ENCODE results near the gene HOXA13. TPM values are rescaled to one million over a fixed set of nuclear protein-coding genes. Genes with fewer than 3 reads are reported as not detected.

HOXA13 gene
- polyA plus RNA-seq, 1 experiment, result 4.6 TPM

- Histone ChIP-seq H3K27me3 (ENCODE audit: control insufficient read depth, insufficient read depth, low read length) (no peaks in the 10 kb centered on the region), H3K4me3 (ENCODE audit: low read depth, low read length) (peak overlapping the region; percentile 72), H3K36me3 (ENCODE audit: control insufficient read depth, insufficient read depth, low read length) (peaks cover 15% of the 10 kb centered on the region)
- TF ChIP-seq CTCF (IDR thresholded peaks at IDR 0.05; ENCODE audit: insufficient read depth, low read depth, low read length), result no peak
- POLR2A ChIA-PET, result interaction anchor here (0.8 to 1.3 kb wide), 3 partner anchors 14 to 897 kb away, joined by 3 to 8 read pairs (median 6); no protein-coding TSS in a partner anchor
- peak; percentile 79 for DNase-seq (ENCODE audit: low read depth)
- CTCF ChIA-PET, result interaction anchor here (0.7 to 16.1 kb wide), 7 partner anchors 10 to 904 kb away, joined by 3 to 187 read pairs (median 3); partner anchors contain the start of gene HOXA11
Measured at GRCh38 chr7:27172823-27173510, 26.9 kb downstream of the HOXA13 start.

GRCh38 chr7:27172315-27172774, 27.5 kb downstream of the HOXA13 start:
- peak overlapping the region; percentile 72 for H3K4me3 ChIP-seq (ENCODE audit: low read depth, low read length)
- no peak for TF ChIP-seq CTCF (IDR thresholded peaks at IDR 0.05; ENCODE audit: insufficient read depth, low read depth, low read length)
- DNase-seq (ENCODE audit: low read depth), result no peak

GRCh38 chr7:27171637-27172314, 28.1 kb downstream of the HOXA13 start:
- Histone ChIP-seq H3K27me3 (ENCODE audit: control insufficient read depth, insufficient read depth, low read length) (no peaks in the 10 kb centered on the region), H3K4me3 (ENCODE audit: low read depth, low read length) (peak overlapping the region; percentile 72), H3K36me3 (ENCODE audit: control insufficient read depth, insufficient read depth, low read length) (peaks cover 13% of the 10 kb centered on the region)
- DNase-seq (ENCODE audit: low read depth), result no peak
- 0 out of 2 replicates have a peak, but pooled peaks have one; percentile 5 for TF ChIP-seq CTCF (IDR thresholded peaks at IDR 0.05; ENCODE audit: insufficient read depth, low read depth, low read length)
- POLR2A ChIA-PET, result interaction anchor here (1.3 kb wide), 1 partner anchor 15 kb away, joined by 8 read pairs; no protein-coding TSS in a partner anchor
- CTCF ChIA-PET, result interaction anchor here (1.4 to 16.1 kb wide), 4 partner anchors 8 to 23 kb away, joined by 3 to 187 read pairs (median 28); partner anchors contain the start of gene HOXA11

More at GRCh38 chr7:27172315-27172774, 27.5 kb downstream of the HOXA13 start:
- CTCF ChIA-PET, result interaction anchor here (0.8 to 16.1 kb wide), 8 partner anchors 7 to 905 kb away, joined by 3 to 187 read pairs (median 4); partner anchors contain the start of gene HOXA11
- POLR2A ChIA-PET, result interaction anchor here (1.1 to 1.3 kb wide), 2 partner anchors 15 to 23 kb away, joined by 6 to 8 read pairs; no protein-coding TSS in a partner anchor
- Histone ChIP-seq H3K36me3 (ENCODE audit: control insufficient read depth, insufficient read depth, low read length) (peaks cover 15% of the 10 kb centered on the region), H3K27me3 (ENCODE audit: control insufficient read depth, insufficient read depth, low read length) (no peaks in the 10 kb centered on the region)

GRCh38 chr7:27171325-27171636, 28.6 kb downstream of the HOXA13 start:
- no peak for TF ChIP-seq CTCF (IDR thresholded peaks at IDR 0.05; ENCODE audit: insufficient read depth, low read depth, low read length)
- ChIA-PET CTCF (interaction anchor here (1.4 to 16.1 kb wide), 4 partner anchors 8 to 23 kb away, joined by 3 to 187 read pairs (median 28); partner anchors contain the start of gene HOXA11), POLR2A (no interaction called here)
- no peak for DNase-seq (ENCODE audit: low read depth)
- H3K36me3 ChIP-seq (ENCODE audit: control insufficient read depth, insufficient read depth, low read length), result peaks cover 13% of the 10 kb centered on the region
- no peaks in the 10 kb centered on the region for H3K27me3 ChIP-seq (ENCODE audit: control insufficient read depth, insufficient read depth, low read length)
- peak overlapping the region; percentile 72 for H3K4me3 ChIP-seq (ENCODE audit: low read depth, low read length)

Measured in BJ (cell line).